Measurements from ENCODE around the gene SERTAD2.

- TF ChIP-seq CTCF (conservative IDR thresholded peaks at IDR 0.05; ENCODE audit: low read depth, low read length) (no peak), POLR2A (IDR thresholded peaks at IDR 0.05; ENCODE audit: low read depth, low read length) (no peak), CHD1 (IDR thresholded peaks at IDR 0.05; ENCODE audit: low read depth, low read length) (no peak), RFX5 (IDR thresholded peaks at IDR 0.05; ENCODE audit: low read depth, low read length) (no peak), USF2 (IDR thresholded peaks at IDR 0.05; ENCODE audit: low read depth, low read length) (no peak)
These were observed 32.7 kb upstream of the SERTAD2 start for GRCh38 chr2:64686283-64686956.
